ENCODE results near the gene MCCD1.

DNA sequence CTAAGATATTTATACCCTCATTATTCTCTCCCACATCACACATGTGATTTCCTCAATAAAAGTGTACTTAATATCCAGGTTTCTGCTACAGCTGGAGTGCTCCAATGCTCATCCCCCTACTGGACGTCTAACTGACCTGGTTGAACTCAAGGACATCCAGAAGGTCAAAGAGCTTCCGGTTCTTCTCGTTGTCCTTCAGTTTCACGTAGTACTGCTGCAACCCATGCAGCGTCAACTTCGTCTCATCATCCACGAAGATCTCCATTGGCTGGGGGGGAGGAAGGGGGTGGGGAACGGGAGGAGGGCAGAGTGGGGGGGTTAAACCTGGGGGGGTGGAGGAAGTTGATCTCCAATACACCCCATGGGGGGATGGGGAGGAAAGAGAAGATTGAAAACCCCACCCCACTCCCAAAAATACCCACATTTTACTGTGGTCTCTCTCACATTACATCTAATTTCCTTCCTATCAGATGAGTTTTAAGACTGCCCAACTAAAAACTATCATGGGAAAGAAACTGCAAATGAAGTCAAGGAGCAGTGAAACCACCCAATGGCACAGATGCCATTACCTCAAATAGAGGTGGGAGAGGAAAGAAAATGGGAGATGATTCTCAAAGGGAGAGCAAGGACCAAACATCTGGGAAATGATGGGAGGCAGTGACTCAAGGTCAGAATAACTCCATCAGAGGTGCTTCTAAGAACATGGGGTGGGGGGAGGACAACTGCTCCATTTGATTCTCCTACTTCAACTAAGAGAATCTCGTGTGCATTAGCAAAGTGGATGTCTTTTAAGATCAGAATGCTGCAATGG is 4.1 kb downstream of the MCCD1 start:
- TF ChIP-seq, protein P1, sequence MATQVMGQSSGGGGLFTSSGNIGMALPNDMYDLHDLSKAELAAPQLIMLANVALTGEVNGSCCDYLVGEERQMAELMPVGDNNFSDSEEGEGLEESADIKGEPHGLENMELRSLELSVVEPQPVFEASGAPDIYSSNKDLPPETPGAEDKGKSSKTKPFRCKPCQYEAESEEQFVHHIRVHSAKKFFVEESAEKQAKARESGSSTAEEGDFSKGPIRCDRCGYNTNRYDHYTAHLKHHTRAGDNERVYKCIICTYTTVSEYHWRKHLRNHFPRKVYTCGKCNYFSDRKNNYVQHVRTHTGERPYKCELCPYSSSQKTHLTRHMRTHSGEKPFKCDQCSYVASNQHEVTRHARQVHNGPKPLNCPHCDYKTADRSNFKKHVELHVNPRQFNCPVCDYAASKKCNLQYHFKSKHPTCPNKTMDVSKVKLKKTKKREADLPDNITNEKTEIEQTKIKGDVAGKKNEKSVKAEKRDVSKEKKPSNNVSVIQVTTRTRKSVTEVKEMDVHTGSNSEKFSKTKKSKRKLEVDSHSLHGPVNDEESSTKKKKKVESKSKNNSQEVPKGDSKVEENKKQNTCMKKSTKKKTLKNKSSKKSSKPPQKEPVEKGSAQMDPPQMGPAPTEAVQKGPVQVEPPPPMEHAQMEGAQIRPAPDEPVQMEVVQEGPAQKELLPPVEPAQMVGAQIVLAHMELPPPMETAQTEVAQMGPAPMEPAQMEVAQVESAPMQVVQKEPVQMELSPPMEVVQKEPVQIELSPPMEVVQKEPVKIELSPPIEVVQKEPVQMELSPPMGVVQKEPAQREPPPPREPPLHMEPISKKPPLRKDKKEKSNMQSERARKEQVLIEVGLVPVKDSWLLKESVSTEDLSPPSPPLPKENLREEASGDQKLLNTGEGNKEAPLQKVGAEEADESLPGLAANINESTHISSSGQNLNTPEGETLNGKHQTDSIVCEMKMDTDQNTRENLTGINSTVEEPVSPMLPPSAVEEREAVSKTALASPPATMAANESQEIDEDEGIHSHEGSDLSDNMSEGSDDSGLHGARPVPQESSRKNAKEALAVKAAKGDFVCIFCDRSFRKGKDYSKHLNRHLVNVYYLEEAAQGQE (IDR thresholded peaks at IDR 0.05; ENCODE audit: unreplicated experiment): no peak
- TF ChIP-seq, protein P2, sequence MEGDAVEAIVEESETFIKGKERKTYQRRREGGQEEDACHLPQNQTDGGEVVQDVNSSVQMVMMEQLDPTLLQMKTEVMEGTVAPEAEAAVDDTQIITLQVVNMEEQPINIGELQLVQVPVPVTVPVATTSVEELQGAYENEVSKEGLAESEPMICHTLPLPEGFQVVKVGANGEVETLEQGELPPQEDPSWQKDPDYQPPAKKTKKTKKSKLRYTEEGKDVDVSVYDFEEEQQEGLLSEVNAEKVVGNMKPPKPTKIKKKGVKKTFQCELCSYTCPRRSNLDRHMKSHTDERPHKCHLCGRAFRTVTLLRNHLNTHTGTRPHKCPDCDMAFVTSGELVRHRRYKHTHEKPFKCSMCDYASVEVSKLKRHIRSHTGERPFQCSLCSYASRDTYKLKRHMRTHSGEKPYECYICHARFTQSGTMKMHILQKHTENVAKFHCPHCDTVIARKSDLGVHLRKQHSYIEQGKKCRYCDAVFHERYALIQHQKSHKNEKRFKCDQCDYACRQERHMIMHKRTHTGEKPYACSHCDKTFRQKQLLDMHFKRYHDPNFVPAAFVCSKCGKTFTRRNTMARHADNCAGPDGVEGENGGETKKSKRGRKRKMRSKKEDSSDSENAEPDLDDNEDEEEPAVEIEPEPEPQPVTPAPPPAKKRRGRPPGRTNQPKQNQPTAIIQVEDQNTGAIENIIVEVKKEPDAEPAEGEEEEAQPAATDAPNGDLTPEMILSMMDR (conservative IDR thresholded peaks at IDR 0.05; ENCODE audit: low read depth in 2 of 2): no peak
- no peak for TF ChIP-seq POLR2AphosphoS5 (IDR thresholded peaks at IDR 0.05; ENCODE audit: low read depth)
- no peak for TF ChIP-seq EZH2phosphoT487 (IDR thresholded peaks at IDR 0.05; ENCODE audit: unreplicated experiment)
- no peak for TF ChIP-seq JUNB (IDR thresholded peaks at IDR 0.05; ENCODE audit: unreplicated experiment)
- no peak for TF ChIP-seq EZH2 (IDR thresholded peaks at IDR 0.05; ENCODE audit: low read depth, unreplicated experiment)
- no peak for TF ChIP-seq CREB1 (CRISPR knock-in tag; IDR thresholded peaks at IDR 0.05; ENCODE audit: low read depth)
- TF ChIP-seq, protein P3, sequence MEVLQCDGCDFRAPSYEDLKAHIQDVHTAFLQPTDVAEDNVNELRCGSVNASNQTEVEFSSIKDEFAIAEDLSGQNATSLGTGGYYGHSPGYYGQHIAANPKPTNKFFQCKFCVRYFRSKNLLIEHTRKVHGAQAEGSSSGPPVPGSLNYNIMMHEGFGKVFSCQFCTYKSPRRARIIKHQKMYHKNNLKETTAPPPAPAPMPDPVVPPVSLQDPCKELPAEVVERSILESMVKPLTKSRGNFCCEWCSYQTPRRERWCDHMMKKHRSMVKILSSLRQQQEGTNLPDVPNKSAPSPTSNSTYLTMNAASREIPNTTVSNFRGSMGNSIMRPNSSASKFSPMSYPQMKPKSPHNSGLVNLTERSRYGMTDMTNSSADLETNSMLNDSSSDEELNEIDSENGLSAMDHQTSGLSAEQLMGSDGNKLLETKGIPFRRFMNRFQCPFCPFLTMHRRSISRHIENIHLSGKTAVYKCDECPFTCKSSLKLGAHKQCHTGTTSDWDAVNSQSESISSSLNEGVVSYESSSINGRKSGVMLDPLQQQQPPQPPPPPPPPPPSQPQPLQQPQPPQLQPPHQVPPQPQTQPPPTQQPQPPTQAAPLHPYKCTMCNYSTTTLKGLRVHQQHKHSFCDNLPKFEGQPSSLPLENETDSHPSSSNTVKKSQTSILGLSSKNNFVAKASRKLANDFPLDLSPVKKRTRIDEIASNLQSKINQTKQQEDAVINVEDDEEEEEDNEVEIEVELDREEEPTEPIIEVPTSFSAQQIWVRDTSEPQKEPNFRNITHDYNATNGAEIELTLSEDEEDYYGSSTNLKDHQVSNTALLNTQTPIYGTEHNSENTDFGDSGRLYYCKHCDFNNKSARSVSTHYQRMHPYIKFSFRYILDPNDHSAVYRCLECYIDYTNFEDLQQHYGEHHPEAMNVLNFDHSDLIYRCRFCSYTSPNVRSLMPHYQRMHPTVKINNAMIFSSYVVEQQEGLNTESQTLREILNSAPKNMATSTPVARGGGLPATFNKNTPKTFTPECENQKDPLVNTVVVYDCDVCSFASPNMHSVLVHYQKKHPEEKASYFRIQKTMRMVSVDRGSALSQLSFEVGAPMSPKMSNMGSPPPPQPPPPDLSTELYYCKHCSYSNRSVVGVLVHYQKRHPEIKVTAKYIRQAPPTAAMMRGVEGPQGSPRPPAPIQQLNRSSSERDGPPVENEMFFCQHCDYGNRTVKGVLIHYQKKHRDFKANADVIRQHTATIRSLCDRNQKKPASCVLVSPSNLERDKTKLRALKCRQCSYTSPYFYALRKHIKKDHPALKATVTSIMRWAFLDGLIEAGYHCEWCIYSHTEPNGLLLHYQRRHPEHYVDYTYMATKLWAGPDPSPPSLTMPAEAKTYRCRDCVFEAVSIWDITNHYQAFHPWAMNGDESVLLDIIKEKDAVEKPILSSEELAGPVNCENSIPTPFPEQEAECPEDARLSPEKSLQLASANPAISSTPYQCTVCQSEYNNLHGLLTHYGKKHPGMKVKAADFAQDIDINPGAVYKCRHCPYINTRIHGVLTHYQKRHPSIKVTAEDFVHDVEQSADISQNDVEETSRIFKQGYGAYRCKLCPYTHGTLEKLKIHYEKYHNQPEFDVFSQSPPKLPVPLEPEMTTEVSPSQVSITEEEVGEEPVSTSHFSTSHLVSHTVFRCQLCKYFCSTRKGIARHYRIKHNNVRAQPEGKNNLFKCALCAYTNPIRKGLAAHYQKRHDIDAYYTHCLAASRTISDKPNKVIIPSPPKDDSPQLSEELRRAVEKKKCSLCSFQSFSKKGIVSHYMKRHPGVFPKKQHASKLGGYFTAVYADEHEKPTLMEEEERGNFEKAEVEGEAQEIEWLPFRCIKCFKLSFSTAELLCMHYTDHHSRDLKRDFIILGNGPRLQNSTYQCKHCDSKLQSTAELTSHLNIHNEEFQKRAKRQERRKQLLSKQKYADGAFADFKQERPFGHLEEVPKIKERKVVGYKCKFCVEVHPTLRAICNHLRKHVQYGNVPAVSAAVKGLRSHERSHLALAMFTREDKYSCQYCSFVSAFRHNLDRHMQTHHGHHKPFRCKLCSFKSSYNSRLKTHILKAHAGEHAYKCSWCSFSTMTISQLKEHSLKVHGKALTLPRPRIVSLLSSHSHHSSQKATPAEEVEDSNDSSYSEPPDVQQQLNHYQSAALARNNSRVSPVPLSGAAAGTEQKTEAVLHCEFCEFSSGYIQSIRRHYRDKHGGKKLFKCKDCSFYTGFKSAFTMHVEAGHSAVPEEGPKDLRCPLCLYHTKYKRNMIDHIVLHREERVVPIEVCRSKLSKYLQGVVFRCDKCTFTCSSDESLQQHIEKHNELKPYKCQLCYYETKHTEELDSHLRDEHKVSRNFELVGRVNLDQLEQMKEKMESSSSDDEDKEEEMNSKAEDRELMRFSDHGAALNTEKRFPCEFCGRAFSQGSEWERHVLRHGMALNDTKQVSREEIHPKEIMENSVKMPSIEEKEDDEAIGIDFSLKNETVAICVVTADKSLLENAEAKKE (CRISPR knock-in tag; IDR thresholded peaks at IDR 0.05): no peak
- no peak for TF ChIP-seq STAT1 (IDR thresholded peaks at IDR 0.05; ENCODE audit: unreplicated experiment)
- TF ChIP-seq, protein P4, sequence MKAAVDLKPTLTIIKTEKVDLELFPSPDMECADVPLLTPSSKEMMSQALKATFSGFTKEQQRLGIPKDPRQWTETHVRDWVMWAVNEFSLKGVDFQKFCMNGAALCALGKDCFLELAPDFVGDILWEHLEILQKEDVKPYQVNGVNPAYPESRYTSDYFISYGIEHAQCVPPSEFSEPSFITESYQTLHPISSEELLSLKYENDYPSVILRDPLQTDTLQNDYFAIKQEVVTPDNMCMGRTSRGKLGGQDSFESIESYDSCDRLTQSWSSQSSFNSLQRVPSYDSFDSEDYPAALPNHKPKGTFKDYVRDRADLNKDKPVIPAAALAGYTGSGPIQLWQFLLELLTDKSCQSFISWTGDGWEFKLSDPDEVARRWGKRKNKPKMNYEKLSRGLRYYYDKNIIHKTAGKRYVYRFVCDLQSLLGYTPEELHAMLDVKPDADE (IDR thresholded peaks at IDR 0.05): no peak

Measured in GM23338 (cell line).